SK-N-SH treated with all-trans-retinoic acid at 6 μM for 48 hours (cell line): ENCODE results near the gene GPX1.

Source experiments
- CREB5 ChIP-seq: fragments of 250-450 bp; sonication (Bioruptor Pico); IDR thresholded peaks from 2 replicates; pipeline ENCODE4 v1.5.1; 2020; ENCODE audit warnings: low read depth, mild to moderate bottlenecking, moderate library complexity
- CSRNP3 ChIP-seq: fragments of 250-450 bp; sonication (Bioruptor Pico); IDR thresholded peaks from 2 replicates; pipeline ENCODE4 v1.5.1; 2021; ENCODE audit warnings: mild to moderate bottlenecking, moderate library complexity
- ESRRG ChIP-seq: fragments of 250-450 bp; sonication (Bioruptor Pico); IDR thresholded peaks from 2 replicates; pipeline ENCODE4 v1.6.1; 2021; ENCODE audit warnings: mild to moderate bottlenecking
- PATZ1 ChIP-seq: fragments of 250-450 bp; sonication (Bioruptor Pico); IDR thresholded peaks from 2 replicates; pipeline ENCODE4 v1.8.0; 2020; ENCODE audit warnings: mild to moderate bottlenecking, moderate library complexity, borderline replicate concordance
- POU6F1 ChIP-seq: fragments of 250-450 bp; sonication (Bioruptor Pico); IDR thresholded peaks from 2 replicates; pipeline ENCODE4 v1.8.0; 2021; ENCODE audit warnings: low read depth, mild to moderate bottlenecking, moderate library complexity, borderline replicate concordance
- ZNF8 ChIP-seq: fragments of 450-650 bp; formaldehyde crosslinking; IDR thresholded peaks from 2 replicates; pipeline ENCODE4 v1.5.0; 2020; ENCODE audit warnings: mild to moderate bottlenecking, moderate library complexity

GRCh38 chr3:49399461-49399860 is 41.3 kb upstream of the GPX1 start:
- TF ChIP-seq ESRRG (no peak), CREB5 (CRISPR knock-in tag) (no peak), CSRNP3 (CRISPR knock-in tag) (no peak), PATZ1 (CRISPR knock-in tag) (no peak), ZNF8 (CRISPR knock-in tag) (no peak), POU6F1 (CRISPR knock-in tag) (no peak)
